ENCODE measurements around the gene KNDC1. TPM values are rescaled to one million over a fixed set of nuclear protein-coding genes. Genes with fewer than 3 reads are reported as not detected.

The KNDC1 gene
- total and polyA plus RNA-seq, 2 of the 13 experiments (the other 11 are each of a cell fraction or from before 2014, with no cell fraction given): 0.69 TPM; not detected in 1

DNA sequence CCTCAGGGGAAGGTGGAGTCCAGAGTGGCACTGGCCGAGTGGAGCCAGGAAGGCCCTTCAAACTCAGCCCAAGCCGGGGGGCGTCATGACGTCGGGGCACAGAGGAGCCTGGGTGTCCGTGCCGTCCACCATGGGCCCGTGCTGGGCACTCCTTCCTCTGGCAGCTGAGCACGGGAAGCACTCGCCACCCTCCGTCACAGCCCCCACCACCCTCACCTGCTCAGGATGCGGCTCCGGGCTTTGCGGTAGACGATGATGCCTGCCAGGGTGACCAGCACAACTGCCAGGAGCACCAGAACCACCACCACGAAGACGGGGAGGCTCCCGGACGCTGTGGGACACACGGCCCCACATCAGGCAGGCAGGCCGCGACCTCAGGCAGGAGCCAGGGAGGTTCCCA, 108.5 kb downstream of the KNDC1 start:
- BruUV-seq (replicated peaks): no TSS peak
- no peaks in the 10 kb centered on the region for H3K79me2 ChIP-seq (ENCODE audit: insufficient read depth, low read length)
- H4K20me1 ChIP-seq (ENCODE audit: insufficient read depth, low read length): no peaks in the 10 kb centered on the region
- in situ Hi-C loops (cut with HindIII; ENCODE audit: extremely low pct_ligation_motif_present, low pct_unique_long_range_greater_than_20kb) (no loop called here), intact Hi-C loops (cut with micrococcal nuclease; ENCODE audit: unreplicated experiment) (no loop called here)
- FAIRE-seq (no peak), DNase-seq (ENCODE audit: low spot score) (no peak), ATAC-seq (no peak)
- no peak overlapping the region for H2AFZ ChIP-seq (ENCODE audit: low read length)
- no peak overlapping the region for H3K27ac ChIP-seq (ENCODE audit: extremely low read length, insufficient read depth, low read length)
- H3K27me3 ChIP-seq (ENCODE audit: control insufficient read depth in 1 of 2, insufficient read depth in 2 of 2, low read length in 2 of 2): peaks cover 1 to 10% of the 10 kb centered on the region in 2 experiments; a peak in 4 of 5 replicates
- H3K4me2 ChIP-seq (ENCODE audit: low read depth, low read length): no peak overlapping the region
- H3K36me3 ChIP-seq (replicated peaks in 1 of 2; ENCODE audit: control insufficient read depth in 1 of 2, insufficient read depth in 2 of 2, low read length in 2 of 2): no peaks in the 10 kb centered on the region
- WGBS (ENCODE audit: low lambda C conversion rate): 70% methylated on average over 2 of the region's 22 CpGs
- POLR2A ChIA-PET: no interaction called here
- H3K9me3 ChIP-seq (ENCODE audit: low read length): no peaks in the 10 kb centered on the region
- H3K4me1 ChIP-seq (ENCODE audit: insufficient read depth, low read length): no peaks in the 10 kb centered on the region
- no peak overlapping the region for H3K9ac ChIP-seq (ENCODE audit: insufficient read depth, low read depth, low read length)
- H3K4me3 ChIP-seq (replicated peaks in 1 of 3; ENCODE audit: insufficient read depth in 1 of 3, low read depth in 2 of 3, low read length in 3 of 3): no peak overlapping the region
- CTCF ChIA-PET (ENCODE audit: low intra/inter-chr PET ratio, low total read pairs): no interaction called here
- TF ChIP-seq ZNF230 (CRISPR knock-in tag; IDR thresholded peaks at IDR 0.05) (no peak), CHD4 (IDR thresholded peaks at IDR 0.05; ENCODE audit: borderline replicate concordance, low read length) (no peak), MED8 (CRISPR knock-in tag; IDR thresholded peaks at IDR 0.05; ENCODE audit: insufficient replicate concordance) (no peak), YEATS4 (CRISPR knock-in tag; IDR thresholded peaks at IDR 0.05; ENCODE audit: borderline replicate concordance) (no peak), CBX2 (IDR thresholded peaks at IDR 0.05; ENCODE audit: low read depth, low read length) (no peak), CBX2 (CRISPR knock-in tag; IDR thresholded peaks at IDR 0.05; ENCODE audit: low read depth) (no peak), NFE2 (CRISPR knock-in tag; IDR thresholded peaks at IDR 0.05) (no peak), ZFP37 (CRISPR knock-in tag; IDR thresholded peaks at IDR 0.05; ENCODE audit: borderline replicate concordance) (no peak), E2F1 (CRISPR knock-in tag; IDR thresholded peaks at IDR 0.05) (no peak), PRPF4 (IDR thresholded peaks at IDR 0.05; ENCODE audit: low read depth, low read length, poor library complexity, severe bottlenecking) (no peak), PTBP1 (IDR thresholded peaks at IDR 0.05; ENCODE audit: low read depth, low read length, poor library complexity, severe bottlenecking) (no peak), SAP130 (CRISPR knock-in tag; IDR thresholded peaks at IDR 0.05; ENCODE audit: low read depth) (no peak), PBX3 (CRISPR knock-in tag; IDR thresholded peaks at IDR 0.05; ENCODE audit: borderline replicate concordance) (no peak), ZNF598 (CRISPR knock-in tag; IDR thresholded peaks at IDR 0.05; ENCODE audit: borderline replicate concordance) (no peak)
- TF ChIP-seq, protein P1, sequence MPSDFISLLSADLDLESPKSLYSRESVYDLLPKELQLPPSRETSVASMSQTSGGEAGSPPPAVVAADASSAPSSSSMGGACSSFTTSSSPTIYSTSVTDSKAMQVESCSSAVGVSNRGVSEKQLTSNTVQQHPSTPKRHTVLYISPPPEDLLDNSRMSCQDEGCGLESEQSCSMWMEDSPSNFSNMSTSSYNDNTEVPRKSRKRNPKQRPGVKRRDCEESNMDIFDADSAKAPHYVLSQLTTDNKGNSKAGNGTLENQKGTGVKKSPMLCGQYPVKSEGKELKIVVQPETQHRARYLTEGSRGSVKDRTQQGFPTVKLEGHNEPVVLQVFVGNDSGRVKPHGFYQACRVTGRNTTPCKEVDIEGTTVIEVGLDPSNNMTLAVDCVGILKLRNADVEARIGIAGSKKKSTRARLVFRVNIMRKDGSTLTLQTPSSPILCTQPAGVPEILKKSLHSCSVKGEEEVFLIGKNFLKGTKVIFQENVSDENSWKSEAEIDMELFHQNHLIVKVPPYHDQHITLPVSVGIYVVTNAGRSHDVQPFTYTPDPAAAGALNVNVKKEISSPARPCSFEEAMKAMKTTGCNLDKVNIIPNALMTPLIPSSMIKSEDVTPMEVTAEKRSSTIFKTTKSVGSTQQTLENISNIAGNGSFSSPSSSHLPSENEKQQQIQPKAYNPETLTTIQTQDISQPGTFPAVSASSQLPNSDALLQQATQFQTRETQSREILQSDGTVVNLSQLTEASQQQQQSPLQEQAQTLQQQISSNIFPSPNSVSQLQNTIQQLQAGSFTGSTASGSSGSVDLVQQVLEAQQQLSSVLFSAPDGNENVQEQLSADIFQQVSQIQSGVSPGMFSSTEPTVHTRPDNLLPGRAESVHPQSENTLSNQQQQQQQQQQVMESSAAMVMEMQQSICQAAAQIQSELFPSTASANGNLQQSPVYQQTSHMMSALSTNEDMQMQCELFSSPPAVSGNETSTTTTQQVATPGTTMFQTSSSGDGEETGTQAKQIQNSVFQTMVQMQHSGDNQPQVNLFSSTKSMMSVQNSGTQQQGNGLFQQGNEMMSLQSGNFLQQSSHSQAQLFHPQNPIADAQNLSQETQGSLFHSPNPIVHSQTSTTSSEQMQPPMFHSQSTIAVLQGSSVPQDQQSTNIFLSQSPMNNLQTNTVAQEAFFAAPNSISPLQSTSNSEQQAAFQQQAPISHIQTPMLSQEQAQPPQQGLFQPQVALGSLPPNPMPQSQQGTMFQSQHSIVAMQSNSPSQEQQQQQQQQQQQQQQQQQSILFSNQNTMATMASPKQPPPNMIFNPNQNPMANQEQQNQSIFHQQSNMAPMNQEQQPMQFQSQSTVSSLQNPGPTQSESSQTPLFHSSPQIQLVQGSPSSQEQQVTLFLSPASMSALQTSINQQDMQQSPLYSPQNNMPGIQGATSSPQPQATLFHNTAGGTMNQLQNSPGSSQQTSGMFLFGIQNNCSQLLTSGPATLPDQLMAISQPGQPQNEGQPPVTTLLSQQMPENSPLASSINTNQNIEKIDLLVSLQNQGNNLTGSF (CRISPR knock-in tag; IDR thresholded peaks at IDR 0.05): no peak
- TF ChIP-seq, protein P2, sequence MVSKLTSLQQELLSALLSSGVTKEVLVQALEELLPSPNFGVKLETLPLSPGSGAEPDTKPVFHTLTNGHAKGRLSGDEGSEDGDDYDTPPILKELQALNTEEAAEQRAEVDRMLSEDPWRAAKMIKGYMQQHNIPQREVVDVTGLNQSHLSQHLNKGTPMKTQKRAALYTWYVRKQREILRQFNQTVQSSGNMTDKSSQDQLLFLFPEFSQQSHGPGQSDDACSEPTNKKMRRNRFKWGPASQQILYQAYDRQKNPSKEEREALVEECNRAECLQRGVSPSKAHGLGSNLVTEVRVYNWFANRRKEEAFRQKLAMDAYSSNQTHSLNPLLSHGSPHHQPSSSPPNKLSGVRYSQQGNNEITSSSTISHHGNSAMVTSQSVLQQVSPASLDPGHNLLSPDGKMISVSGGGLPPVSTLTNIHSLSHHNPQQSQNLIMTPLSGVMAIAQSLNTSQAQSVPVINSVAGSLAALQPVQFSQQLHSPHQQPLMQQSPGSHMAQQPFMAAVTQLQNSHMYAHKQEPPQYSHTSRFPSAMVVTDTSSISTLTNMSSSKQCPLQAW (CRISPR knock-in tag; IDR thresholded peaks at IDR 0.05): no peak

Data from HepG2 (cell line).